Measurements from ENCODE around the gene FDXR.
"Not testable (repeated sequence)": the region's sequence is repeated elsewhere in the genome, so short reads cannot be mapped to it uniquely, and the experiment has no call there.

FDXR gene

DNA sequence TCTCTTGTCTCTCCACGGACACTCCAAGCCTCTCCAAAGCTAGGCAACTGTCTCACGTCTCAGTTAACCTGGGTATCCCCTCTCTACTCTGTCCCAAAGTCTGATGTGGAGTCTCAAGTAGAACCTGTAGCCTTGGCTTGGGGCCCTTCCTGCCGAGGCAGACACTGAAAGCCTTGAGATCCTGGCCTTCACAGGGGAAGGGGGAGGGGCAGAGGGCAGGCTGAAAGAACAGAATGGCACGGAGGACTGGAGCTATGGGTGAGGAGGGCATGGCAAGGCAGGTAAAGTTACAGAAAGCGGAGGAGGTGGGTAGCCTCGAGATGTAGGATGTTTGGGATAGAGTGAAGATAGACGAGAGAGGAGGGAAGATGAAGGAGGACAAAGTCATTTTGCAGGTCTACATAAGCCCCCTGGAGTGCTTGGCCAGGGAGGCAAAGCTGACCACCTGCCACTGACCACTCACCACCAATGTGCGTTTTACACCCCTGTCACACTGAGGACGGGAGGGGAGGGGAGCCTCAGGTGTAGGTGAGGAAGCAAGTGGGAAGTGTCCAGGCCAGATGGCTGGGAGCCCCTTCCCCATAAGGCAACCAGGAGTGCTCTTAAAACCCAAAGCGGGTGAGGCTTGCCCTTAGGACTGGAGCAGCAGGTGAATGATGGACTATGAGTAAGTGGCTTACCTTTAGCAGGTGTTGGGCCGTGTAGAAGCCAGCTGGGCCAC lies 1.3 kb downstream of the FDXR start:
- DNase-seq, result no peak

DNA sequence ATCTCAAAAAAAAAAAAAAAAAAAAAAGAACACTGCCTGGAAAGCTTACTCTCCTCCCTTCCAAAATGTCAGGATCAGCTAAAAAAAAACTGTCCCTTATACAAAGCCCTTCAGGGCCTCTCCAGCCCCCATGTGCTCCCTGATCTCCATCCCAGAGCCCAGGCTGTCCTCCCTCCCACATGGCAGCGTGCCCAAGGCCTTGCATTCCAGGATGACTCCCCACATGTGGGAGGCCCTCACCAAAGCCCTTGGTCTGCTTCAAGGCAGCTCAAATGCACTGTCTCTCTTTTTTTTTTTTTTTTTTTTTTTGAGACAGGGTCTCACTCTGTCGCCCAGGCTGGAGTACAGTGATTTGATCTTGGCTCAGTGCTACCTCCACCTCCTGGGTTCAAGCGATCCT lies 2.3 kb downstream of the FDXR start:
- no peak for DNase-seq

DNA sequence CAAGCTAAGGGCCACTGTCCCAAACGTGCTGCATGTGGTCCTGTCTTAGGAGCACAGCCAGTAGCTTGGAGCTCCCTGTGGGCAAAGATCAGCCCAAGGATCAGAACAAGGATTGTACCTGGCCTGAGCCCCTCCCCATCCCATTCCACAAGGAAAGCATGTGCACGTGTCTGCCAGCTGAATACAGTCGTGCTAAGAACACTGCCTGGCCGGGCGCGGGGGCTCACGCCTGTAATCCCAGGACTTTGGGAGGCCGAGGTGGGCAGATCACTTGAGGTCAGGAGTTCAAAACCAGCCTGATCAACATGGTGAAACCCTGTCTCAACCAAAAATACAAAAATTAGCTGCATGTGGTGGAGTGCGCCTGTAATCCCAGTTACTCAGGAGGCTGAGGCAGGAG lies 2.8 kb downstream of the FDXR start:
- not testable (repeated sequence) for DNase-seq

DNA sequence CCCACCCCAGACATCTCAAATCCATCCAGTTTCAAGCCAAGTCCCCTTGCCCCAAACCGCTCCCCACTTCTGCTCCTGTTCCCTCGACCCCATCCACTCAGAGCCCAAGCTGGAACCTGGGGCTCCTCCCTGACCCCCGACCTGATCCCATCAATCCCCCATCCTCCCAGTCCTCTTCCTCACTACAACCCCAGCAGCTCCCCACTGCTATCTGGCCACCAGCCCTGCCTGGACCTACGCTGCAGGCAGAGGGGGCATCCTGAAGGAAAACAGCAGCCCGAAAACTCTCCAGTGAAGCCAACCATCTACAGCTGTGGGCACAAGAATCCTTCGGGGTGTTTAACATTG lies 3.9 kb downstream of the FDXR start:
- no peak for DNase-seq

DNA sequence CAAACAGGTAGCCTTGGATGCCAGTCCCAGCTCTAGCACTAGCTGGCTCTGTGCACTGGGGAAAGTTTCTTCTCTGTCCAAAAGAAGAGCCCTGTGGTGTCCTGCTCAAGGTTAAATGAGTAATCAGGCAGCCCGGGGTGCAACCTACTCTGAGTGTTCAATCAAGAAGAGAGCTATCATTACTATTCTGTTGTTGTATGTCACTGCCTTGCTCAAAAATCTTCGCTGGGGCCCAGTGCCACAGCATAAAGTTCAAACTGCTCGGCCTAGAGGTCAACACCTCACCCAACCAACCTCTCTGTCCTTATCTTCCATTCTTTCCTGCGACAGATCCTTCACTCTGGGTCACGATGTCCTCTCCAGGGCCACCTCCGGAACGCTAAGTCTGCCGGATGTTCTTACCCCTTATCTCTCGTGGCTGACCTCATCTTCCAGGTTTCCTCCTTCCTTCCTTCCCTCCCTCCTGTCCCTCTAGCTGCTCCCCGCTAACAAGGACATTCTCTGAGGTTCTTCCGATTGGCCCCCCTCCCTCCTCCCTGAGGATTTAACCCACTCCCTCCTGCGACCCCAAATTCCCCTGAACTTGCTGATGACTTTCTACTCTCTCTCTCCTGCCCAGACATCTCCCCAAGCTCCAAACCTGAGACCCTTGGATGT lies 4.4 kb downstream of the FDXR start:
- DNase-seq, result no peak

DNA sequence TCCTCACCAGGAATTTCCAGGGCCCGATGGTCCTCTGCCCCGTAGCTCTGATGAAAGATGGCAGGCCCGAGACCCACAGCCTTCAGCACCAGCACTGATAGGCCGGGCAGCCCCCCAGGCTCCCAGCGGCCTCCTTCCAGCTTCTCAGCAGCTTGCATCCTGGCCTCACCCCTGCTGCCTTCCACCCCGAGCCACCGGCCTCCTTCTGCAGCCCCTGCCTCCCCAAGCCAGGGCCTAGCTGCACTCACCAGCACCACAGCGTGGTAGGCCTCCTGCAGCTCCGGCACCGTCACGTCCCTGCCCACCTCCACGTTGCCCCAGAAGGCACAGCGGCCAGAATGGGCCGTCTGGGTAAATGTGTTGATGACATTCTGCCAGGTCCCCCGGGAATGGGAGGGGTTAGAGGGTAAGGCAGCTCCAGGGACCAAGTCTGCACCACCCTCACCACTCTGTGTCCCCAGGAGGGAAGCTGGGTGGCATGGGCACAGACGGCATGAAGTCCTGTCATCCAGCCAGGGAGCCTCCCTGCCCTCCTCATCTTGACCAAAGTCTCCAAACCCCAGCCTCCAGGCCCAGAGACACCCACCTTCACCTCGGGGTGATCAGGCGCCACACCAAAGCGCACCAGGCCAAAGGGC lies 6.5 kb downstream of the FDXR start:
- no peak for DNase-seq

DNA sequence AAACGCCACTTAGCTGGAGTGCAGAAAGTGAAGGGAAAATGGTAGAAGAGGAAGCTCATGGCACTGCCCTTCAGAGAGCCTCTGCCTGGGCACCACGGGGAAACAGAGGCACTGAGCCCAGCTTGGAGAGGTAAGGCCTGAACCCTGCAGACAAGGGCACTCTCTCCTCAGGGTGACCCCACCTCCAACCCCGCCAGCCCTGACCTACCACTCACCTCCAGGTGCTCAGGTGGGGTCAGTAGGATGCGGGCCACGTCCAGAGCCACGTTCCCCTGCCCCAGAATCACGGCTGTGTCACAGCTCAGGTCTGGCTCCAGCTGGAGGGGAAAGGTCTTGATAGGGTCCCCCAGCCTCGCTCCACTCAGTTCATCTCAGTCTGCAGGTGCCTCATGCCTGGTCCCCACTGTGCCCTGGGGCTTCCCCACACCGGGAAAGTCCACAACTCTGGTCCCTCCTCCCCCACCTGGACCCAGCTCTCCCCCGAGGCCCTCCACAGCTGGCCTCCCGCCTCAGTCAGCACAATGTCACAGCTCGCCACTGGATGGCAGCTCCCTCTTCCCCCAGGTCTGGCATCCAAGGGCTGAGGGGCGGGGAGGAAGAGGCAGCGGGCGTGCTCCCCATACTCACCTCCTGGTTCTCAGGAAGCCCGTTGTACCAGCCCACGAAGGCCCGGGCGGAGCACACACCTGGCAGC lies 7.1 kb downstream of the FDXR start:
- no peak for DNase-seq

DNA sequence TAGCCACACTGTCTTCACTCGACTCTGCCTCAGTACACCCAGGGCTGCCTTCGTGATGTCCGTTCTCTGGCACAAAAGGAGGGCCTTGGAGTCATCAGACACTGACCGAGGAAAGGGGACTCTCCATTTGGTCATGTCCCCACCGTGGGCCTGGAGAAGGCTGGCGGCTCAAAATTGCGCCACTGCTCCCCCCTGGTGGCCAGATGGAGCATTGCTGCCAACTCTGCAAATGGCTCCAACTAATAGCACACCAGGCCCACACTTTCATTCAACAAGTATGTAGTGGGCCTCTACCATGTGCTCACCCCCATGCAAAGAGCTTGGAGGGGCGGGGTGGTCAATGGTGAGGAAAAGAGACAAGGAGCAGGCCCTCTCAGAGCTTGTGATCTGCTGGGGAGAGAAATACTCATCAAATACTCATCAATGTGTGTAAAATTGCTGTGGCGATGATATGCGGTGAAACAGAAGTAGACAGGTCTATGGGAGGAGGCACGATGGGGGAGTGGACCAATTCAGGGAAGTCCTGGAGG lies 7.9 kb downstream of the FDXR start:
- DNase-seq, result peak; percentile 67

DNA sequence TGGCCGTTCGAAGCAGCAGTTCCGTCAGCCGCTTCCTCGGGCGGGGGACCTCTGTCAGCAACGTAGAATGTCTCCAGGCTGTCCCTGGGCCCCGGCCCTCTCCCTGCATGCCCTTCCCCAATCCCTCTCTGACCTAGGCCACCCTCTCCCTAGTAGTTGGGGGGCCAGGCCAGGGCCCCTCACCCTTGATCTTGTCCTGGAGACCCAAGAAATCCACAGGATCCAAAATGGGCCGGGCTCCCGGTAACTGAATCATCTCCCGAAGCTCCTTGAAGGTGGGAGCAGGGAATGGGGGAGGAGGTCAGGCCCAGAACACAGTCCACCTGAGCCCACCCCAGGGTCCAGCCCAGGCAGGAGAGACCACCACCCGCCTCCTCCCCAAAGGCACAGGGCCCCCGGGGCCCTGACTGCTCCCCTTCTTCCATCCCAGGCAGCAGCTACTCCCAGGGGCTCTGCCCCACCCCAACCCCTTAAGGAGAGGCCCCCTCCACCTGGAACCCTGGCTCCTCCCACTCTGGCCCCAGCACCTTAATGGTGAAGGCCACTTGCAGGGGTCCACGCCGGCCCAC lies 8.4 kb downstream of the FDXR start:
- DNase-seq, result no peak

DNA sequence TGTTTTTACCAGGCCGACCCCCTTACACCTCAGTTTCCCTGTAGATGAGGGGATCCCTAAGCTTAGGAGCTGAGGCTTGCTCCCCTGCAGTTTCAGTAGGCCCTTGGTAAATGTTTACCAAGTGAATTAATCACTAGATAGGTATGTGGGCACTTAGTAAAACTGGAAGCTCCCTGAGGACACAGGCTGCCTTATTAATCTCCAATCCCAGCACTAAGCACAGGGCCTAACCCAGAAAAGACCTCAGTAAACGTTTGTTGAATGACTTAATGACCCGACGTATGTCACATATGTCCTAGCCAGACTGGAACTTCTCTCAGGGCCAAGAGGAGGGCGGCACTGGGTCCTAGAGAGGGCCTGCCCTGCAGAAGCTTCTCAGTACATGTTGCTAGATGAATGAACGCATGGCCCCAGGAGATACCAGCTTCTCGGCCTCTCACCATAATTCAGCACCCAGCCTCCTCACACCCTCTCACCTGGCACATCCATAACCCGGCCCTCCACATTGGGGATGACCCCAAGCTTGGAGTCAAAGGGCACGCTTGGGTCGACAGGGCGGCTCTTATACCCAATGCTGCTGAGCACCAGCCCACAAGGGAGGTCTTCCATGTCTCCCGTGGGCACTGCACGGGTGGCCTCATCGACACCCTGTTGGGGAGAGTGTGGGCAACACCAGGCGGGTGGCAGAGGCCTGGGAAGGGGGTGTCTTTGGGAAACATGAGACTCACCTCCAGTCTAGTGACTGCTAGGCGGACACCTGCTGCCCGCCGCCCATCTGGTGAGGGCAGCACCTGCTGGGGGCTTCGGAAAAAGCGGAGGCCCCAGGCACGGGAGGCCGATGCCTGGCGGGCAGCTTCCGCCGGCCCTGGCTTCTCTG lies 9.1 kb downstream of the FDXR start:
- no peak for DNase-seq

DNA sequence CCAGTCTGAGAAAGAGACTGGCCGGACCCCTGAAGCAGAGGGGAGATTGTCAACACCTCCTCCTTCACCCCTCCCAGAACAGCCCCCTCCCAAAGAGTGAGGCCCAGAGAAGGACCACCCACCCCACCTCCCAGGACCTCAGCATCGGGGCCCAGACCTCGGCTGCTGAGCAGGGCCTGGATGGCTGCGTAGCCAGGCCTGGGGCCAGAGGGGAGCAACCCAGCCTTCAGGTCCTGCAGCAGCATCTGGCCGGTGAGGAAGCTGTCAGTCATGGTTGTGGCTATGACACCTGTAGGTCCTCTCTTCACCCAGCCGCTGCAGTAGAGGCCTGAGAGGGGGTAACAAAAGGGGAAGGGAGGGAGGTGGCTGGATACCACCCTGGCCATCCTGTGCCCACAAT lies 9.9 kb downstream of the FDXR start:
- no peak for DNase-seq

DNA sequence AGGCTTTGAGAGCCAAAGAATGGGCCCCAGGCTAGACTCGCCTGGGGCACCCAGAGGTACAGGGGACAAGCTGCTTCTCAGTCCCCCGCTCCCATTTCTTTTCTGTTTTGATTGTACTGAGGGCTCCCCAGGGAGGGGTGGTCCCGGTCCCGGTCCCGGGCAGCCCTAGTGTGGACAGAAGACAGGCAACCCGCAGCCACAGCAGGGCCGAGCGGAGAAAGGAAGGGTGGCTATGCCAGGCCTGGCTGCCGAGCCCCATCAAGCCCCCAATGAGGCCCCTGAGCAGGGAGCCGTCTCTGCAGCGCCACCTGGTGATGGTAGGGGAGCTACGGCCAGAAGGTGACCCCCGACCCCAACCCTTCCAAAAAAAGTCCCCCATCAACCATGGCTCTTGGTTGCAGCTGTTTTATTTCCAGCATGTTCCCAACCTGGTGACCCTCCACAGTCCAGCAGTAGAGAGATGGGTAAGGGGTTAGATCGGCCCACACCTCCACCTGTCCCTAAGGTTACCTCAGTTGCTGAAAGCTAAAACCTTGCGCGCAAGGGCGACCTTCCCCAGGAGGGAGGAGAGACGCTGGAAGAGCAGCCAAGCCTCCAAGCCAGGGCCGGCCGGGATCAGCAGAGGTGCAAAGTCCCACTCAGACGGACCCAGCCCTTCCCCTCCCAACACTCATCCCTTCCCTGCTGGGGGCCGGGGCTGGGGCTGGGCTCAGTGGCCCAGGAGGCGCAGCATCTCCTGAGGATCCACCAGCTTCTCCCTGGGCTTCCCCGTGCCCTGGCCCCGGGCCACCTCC lies 10.5 kb downstream of the FDXR start:
- peak; percentile 73 for DNase-seq

DNA sequence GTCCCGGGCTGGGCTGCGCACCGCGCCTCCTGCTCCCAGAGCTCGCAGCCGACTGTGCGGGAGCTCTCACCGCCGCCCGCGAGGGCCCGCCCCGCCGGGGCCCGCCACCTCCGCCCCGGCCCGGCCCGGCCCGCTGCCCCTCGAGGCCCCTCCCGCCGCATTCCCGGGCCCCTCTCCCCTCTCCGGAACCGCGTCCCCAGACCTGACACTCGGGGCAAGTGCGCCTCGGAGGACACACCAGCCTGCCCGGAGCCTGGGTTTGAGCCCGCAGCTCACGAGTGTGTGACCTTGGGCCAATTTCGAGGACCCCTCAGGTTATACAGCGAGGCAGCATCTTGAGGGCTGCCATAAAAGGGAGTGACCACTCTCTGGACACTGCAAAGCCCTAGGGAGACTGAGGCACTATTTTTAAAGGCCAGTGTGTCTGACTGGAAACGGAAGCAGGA lies 11.1 kb downstream of the FDXR start:
- DNase-seq, result no peak

DNA sequence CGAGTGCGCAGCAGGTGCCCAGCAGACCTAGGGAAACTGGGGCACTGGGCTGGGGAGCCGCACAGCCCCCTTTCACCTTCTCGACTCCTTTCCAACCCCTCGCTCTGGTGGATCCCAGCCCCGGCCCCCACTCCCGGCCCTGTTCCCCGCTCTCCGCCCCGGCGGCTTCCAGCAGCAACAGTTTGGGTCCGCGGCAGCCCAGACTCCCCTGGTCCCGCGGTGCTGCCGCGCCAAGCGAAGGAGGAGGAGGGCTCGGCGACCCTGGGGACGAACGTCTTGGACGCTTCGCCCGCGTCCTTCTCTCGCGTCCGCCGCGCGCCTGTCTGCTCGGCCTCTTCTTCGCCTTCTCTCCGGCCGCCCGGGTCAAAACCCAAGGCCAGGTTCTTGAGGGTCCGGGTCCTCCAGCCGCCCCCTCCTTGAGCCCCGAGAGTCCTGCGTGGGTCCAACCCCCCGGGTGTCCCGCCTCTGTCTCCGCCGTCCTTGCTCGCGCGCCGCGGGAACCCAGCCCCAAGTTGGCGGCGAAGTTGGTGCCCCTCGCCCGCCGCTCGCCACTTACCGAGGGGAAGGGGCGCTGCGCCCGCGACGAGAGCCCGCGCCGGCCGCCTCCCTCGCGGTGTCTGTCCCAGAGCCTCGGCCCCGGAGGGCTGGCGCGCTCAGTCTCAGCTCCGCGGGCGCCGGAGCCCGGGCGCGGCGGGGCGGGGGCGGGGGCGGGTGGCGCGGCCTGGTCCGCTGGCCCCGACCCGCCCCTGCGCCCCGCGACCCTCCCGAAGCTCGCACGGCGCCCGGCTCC lies 11.7 kb downstream of the FDXR start:
- no peak for DNase-seq

DNA sequence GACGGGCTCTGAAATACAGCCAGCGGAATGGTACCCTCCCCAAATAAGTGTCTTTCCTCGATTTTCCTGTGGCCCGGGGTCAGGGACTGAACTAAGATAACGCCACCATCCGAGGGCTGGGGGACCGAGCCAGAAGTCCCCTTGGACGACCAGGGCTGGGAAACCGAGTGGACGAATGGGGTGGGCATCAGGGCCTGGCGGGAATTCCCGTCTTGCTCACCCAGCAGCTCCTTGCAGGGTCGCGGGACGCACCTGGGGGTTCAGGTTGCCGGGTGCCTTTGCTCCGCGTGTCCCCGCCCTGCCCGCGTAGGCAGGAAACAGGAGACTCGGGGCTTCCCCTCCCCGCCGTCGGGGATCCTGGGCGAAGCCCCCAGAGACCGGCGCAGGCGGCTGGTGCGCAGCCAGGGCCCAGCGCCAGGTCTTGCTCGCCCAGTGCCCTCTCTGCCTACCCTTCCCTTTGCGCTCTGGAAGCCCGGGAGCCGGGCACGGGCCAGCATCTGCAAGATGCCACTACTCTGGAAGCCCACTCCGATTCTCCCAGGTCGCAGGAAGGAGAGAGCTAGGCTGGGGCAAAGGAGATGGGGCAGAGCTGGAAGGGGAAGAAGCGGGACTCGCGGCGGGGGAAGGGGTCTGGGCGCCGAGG lies 12.4 kb downstream of the FDXR start:
- DNase-seq, result peak; percentile 58

DNA sequence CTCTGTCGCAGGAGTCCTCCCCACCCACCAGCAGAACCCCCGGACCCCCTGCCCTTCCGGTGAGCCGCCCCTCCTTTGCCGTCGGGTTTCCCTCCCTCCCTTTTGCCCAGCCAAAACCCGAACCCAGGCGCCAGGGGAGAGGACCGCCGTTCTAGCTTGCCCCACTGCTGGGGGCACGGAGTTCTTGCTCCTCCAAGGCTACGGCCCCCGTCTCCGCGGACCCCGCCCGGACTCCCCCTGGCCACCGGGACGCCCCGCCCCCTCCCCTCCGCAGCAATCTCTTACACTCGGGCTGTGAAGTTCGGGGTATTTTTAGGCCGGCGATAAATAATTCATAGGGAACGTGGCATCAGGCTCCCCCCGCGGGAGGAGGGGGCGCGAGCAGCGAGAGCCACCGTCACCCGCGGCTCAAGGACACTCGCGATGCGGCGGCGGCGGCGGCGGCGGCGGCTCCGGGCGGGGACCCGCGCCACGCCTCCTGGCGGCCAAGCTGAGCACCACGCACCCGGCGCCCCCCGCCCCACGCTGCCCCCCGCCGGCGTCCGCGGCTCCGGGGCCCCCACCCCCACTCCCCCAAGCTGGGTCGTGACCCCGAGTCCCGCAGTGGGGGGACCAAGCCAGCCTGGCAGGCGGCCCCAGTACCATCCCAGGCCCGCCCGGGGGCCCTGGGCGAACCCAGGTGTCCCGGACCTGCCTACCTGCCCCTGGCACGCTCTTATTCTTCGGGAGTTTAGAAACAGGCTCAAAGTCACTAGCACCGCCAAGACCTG lies 13.2 kb downstream of the FDXR start, which contains the start of gene GRIN2C:
GRIN2C (minus strand) TSS at position 427 of the 770 bp plus-strand sequence. CDS start 4,793 bp downstream, outside the sequence.
- peak; percentile 41 for DNase-seq

DNA sequence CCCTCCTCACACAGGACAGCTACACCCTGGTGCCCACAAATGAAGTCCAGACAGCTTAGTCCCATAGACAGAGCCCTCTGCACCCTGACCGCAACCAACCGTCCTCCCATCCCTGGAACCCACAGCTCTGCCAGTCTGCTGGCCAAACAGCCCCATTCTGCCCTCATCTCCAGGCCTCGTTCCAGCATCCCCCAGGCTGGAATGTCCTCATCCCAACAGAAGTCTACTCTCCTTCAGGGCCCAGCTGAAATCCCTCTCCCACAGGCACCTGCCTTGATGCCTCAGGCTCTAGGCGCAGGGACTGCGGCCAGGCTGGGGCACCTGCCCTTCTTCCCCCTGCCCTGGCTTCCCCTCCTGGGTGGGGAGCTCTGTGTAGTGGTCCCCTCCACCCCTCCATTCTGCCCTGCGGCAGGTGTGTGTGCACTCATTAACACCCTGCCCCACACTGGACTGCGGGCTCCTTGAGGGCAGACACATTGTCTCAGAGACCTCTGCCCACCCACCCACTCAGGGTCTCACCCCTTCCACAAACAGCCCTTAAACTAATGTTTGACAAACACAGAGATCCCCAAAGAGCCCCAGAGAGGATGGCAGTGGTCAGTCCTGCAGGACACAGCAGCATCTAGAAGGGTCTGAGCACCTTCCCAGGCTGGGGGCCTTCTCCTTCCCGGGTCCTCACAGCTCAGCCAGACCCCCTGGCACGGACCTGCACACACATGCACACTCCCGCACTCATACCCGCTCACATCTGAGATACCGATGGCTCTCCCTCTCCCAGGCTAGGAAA lies 13.9 kb downstream of the FDXR start:
- DNase-seq, result no peak

DNA sequence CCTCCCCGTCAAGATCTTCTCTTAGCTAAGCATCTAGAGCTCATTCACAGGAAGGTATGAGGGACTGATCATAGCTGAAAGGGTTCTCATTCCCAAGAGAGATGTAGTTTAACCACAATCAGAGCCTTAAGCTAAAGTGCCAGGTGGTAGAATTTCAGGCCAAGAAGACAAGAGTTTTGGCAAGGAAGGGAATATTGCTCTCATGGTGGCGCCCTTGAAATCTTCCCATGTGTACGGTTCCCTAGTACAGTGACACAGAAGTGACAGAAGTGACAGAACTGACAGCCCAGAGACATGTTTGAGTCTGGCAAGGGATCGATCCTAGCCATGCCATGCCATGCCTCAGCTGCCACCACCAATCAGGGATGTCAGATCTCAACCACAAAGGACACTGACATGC lies 15.6 kb downstream of the FDXR start:
- DNase-seq, result no peak
